ENCODE data around the gene FBXL20.
"Not testable (repeated sequence)": the region's sequence is repeated elsewhere in the genome, so short reads cannot be mapped to it uniquely, and the experiment has no call there.

FBXL20 gene

DNA sequence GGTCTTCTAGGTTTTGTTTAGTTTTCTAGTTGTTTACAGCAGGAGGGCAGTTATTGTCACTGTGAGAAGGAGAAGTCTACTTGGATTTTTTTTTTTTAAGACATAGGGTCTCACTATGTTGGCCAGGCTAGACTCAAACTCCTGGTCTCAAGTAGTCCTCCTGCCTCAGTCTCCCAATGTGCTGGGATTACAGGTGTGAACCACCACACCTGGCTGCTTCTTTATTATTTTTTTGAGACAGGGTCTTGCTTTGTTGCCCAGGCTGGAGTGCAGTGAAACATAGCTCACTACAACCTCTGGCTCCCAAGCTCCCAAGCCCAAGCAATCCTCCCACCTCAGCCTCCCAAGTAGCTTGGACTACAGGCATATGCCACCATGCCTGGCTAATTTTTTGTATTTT lies 107.4 kb downstream of the FBXL20 start:
- CTCF ChIA-PET, result no interaction called here
- POLR2A ChIA-PET, result no interaction called here
- TF ChIP-seq, protein P1, sequence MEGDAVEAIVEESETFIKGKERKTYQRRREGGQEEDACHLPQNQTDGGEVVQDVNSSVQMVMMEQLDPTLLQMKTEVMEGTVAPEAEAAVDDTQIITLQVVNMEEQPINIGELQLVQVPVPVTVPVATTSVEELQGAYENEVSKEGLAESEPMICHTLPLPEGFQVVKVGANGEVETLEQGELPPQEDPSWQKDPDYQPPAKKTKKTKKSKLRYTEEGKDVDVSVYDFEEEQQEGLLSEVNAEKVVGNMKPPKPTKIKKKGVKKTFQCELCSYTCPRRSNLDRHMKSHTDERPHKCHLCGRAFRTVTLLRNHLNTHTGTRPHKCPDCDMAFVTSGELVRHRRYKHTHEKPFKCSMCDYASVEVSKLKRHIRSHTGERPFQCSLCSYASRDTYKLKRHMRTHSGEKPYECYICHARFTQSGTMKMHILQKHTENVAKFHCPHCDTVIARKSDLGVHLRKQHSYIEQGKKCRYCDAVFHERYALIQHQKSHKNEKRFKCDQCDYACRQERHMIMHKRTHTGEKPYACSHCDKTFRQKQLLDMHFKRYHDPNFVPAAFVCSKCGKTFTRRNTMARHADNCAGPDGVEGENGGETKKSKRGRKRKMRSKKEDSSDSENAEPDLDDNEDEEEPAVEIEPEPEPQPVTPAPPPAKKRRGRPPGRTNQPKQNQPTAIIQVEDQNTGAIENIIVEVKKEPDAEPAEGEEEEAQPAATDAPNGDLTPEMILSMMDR (IDR thresholded peaks at IDR 0.05; ENCODE audit: control extremely low read depth, extremely low read depth, low read depth, missing control alignments), result no peak

DNA sequence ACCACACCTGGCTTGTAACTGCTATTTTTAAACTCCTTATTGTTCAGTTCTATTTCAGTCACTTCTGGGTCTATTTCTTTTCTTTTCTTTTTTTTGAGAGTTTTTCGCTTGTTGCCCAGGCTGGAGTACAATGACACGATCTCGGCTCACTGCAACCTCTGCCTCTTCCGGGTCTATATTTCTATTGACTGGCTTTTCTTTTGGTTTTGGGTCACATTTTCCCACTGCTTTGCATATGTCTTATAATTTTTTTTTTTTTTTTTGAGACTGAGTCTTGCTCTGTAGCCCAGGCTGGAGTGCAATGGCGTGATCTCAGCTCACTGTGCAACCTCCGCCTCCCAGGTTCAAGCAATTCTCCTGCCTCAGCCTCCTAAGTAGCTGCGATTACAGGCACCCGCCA lies 108.9 kb downstream of the FBXL20 start:
- DNase-seq (ENCODE audit: extremely low spot score); CTCF ChIA-PET; POLR2A ChIA-PET: not testable (repeated sequence)

More for the DNA sequence above, 107.4 kb downstream of the FBXL20 start:
- DNase-seq (ENCODE audit: extremely low spot score), result no peak

DNA sequence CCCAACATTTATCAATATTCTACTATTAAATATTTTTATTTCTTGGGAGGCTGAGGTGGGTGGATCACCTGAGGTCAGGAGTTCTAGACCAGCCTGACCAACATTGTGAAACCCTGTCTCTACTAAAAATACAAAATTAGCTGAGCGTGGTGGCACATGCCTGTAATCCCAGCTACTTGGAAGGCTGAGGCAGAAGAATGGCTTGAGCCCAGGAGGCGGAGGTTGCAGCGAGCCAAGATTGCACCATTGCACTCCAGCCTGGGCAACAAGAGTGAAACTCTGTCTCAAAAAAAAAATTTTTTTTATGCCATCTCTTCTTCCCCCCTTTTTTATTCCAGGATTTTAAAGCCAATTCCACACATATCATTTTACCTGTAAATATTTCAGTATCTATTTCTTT lies 114.9 kb downstream of the FBXL20 start:
- CTCF ChIA-PET, result interaction anchor here (1.0 kb wide), 1 partner anchor 42 kb away, joined by 3 read pairs; no protein-coding TSS in a partner anchor
- DNase-seq (ENCODE audit: extremely low spot score); POLR2A ChIA-PET: not testable (repeated sequence)

DNA sequence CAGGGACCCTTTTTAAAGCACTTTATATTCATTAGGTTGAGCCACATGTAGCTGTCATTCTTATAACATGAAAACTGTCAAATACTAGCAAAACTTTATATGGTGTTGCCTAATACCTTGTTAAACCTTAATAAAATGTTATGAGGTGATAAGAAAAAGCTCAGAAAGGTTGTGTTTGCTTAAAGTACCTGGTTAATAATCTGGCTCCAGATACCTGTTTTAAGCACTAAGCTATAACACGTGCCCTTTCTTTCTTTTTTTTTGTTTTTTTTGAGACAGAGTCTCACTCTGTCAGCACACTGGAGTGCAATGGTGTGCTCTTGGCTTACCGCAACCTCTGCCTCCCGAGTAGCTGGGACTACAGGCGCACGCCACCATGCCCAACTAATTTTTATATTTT lies 116.7 kb downstream of the FBXL20 start:
- ChIA-PET CTCF (interaction anchor here (0.8 to 2.4 kb wide), 4 partner anchors 13 to 120 kb away, joined by 3 to 9 read pairs (median 4); no protein-coding TSS in a partner anchor), POLR2A (no interaction called here)
- DNase-seq (ENCODE audit: extremely low spot score), result no peak
- TF ChIP-seq, protein P1 (IDR thresholded peaks at IDR 0.05; ENCODE audit: control extremely low read depth, extremely low read depth, low read depth, missing control alignments), result no peak

DNA sequence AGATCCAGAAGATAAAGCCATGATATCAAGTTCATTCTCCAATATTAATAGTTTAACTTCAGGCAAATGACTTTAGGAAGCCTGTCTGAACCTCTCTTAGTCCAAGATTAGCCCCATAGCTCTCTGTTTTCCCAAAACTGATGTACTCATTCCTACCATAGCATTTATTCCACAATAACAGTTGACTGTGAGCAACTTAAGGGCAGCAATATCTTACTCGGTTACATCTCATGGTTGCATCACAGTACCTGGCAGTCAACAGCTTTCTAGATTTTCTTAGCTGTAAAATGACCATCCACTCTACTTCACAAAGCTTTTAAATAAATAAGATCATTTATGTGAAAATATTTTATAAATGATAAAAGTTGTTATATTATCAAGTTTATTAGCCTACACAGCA lies 117.5 kb downstream of the FBXL20 start:
- TF ChIP-seq, protein P1 (IDR thresholded peaks at IDR 0.05; ENCODE audit: control extremely low read depth, extremely low read depth, low read depth, missing control alignments), result no peak
- no peak for DNase-seq (ENCODE audit: extremely low spot score)
- CTCF ChIA-PET, result interaction anchor here (0.8 to 2.4 kb wide), 8 partner anchors 13 to 119 kb away, joined by 3 to 9 read pairs (median 4); no protein-coding TSS in a partner anchor
- POLR2A ChIA-PET, result no interaction called here

DNA sequence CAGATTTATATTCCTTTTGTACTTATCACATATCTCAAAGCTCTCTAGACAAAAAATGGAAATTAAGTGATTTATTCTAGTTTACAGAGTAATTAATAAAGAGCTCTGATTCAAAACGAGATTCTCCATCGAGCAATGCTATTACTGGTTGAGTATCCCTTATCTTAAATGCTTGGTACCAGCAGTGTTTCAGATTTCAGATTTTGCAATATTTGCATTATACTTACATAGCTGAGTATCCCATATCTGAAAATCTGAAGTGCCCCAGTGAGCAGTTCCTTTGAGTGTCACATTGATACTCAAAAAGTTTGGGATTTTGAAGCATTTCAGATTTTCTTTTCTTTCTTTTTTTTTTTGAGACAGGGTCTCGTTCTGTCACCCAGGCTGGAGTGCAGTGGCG lies 118.3 kb downstream of the FBXL20 start:
- POLR2A ChIA-PET, result no interaction called here
- no peak for DNase-seq (ENCODE audit: extremely low spot score)
- TF ChIP-seq, protein P1 (IDR thresholded peaks at IDR 0.05; ENCODE audit: control extremely low read depth, extremely low read depth, low read depth, missing control alignments), result no peak
- CTCF ChIA-PET, result interaction anchor here (1.1 to 2.4 kb wide), 5 partner anchors 12 to 47 kb away, joined by 3 to 9 read pairs (median 5); no protein-coding TSS in a partner anchor

DNA sequence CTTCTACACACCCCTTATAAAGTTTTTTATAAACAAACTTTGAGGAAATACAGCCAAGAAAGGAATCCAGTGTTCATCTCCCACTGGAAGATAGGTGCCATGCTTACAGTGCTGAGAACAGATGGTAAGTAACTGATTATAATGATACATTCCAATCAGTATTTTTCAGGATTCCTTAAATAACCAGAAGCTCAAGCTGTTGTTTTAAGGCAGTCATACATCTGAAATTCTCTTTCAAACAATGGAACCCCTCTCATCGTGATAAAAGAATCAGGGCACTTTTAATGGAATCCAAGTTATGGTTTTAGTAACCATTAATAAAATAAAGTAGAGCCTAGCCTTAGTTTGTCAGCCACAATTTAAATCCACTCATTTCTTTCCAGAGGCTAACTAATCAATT lies 119.6 kb downstream of the FBXL20 start:
- ChIA-PET POLR2A (no interaction called here), CTCF (interaction anchor here (1.1 to 1.8 kb wide), 4 partner anchors 9 to 38 kb away, joined by 3 to 5 read pairs (median 4); no protein-coding TSS in a partner anchor)
- TF ChIP-seq, protein P1 (IDR thresholded peaks at IDR 0.05; ENCODE audit: control extremely low read depth, extremely low read depth, low read depth, missing control alignments), result no peak
- no peak for DNase-seq (ENCODE audit: extremely low spot score)

DNA sequence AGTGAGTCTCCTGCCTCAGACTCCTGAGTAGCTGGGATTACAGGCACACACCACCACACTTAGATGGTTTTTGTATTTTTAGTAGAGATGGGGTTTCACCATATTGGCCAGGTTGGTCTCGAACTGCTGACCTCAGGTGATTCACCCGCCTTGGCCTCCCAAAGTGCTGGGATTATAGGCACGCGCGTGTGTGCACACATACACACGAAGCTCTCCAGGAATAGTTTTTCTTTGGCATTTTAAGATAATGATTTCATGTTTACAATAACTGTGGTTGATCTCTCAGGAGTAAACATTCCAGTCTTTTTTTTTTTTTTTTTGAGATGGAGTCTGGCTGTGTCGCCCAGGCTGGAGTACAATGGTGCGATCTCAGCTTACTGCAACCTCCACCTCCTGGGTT lies 123.2 kb downstream of the FBXL20 start:
- POLR2A ChIA-PET; DNase-seq (ENCODE audit: extremely low spot score); CTCF ChIA-PET: not testable (repeated sequence)

Data from GM10248 (cell line).